ENCODE data around the gene SLC35E4.
"Not testable (repeated sequence)": the region's sequence is repeated elsewhere in the genome, so short reads cannot be mapped to it uniquely, and the experiment has no call there.

Gene SLC35E4

GRCh38 chr22:30612789-30613188, 22.8 kb upstream of the SLC35E4 start:
- H3K27me3 ChIP-seq (ENCODE audit: control insufficient read depth, insufficient read depth, low read length) = no peaks in the 10 kb centered on the region
- H3K9me3 ChIP-seq (ENCODE audit: control insufficient read depth, insufficient read depth, low read depth, low read length) = no peaks in the 10 kb centered on the region
- no peak overlapping the region for H3K9ac ChIP-seq (ENCODE audit: low read length)
- H3K36me3 ChIP-seq (ENCODE audit: control insufficient read depth, insufficient read depth, low read length) = peaks cover 60% of the 10 kb centered on the region
- no peak overlapping the region for H3K4me3 ChIP-seq (ENCODE audit: low read depth, low read length)
- no peak overlapping the region for H3K27ac ChIP-seq (ENCODE audit: low read depth, low read length)
- peaks cover 23% of the 10 kb centered on the region for H3K4me1 ChIP-seq (ENCODE audit: control insufficient read depth, insufficient read depth, low read length)

DNA sequence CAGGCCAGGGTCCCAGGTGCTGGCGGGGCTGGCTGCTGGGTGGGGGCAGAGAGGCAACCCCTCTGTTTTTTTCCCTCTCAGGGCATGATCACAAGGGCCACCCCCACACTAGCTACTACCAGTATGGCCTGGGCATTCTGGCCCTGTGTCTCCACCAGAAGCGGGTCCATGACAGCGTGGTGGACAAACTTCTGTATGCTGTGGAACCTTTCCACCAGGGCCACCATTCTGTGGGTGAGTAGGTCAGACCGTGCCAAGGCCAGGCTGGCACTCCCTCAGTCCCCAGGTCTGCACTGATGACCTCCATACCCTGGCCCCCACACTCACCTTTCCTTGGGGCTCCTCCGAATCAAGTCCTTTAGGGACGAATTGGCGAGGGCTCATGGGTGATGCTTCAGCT, 21.3 kb upstream of the SLC35E4 start:
- H3K27ac ChIP-seq (ENCODE audit: low read depth, low read length) = no peak overlapping the region
- H3K4me3 ChIP-seq (ENCODE audit: low read depth, low read length) = no peak overlapping the region
- no peaks in the 10 kb centered on the region for H3K9me3 ChIP-seq (ENCODE audit: control insufficient read depth, insufficient read depth, low read depth, low read length)
- no peak overlapping the region for H3K9ac ChIP-seq (ENCODE audit: low read length)
- peaks cover 9% of the 10 kb centered on the region for H3K4me1 ChIP-seq (ENCODE audit: control insufficient read depth, insufficient read depth, low read length)
- H3K36me3 ChIP-seq (ENCODE audit: control insufficient read depth, insufficient read depth, low read length) = peaks cover 70% of the 10 kb centered on the region
- no peaks in the 10 kb centered on the region for H3K27me3 ChIP-seq (ENCODE audit: control insufficient read depth, insufficient read depth, low read length)

DNA sequence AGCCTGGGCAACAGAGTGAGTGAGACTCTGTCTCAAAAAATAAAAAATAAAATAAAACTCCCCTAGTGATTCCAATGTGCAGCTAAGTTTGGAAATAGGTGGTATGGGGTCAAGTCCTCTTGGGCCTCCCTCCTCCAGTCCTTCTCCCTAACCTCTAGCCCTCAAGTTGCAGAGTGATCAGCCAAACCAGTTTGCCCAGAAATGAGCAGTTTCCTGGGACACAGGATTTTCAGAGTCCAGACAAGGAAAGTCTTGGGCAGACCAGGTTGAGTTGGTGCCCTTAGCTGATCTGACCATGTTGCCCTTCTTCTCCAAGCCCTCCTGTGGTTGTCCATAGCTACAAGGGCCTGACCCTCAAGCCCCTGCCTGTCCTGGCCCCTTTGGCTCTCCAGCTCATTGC, 20.7 kb upstream of the SLC35E4 start:
- no peak overlapping the region for H3K27ac ChIP-seq (ENCODE audit: low read depth, low read length)

GRCh38 chr22:30615543-30615954, 20.0 kb upstream of the SLC35E4 start:
- Histone ChIP-seq H3K4me3 (ENCODE audit: low read depth, low read length) (no peak overlapping the region), H3K4me1 (ENCODE audit: control insufficient read depth, insufficient read depth, low read length) (no peaks in the 10 kb centered on the region), H3K9me3 (ENCODE audit: control insufficient read depth, insufficient read depth, low read depth, low read length) (no peaks in the 10 kb centered on the region), H3K27me3 (ENCODE audit: control insufficient read depth, insufficient read depth, low read length) (no peaks in the 10 kb centered on the region), H3K9ac (ENCODE audit: low read length) (no peak overlapping the region), H3K36me3 (ENCODE audit: control insufficient read depth, insufficient read depth, low read length) (peaks cover 75% of the 10 kb centered on the region), H3K27ac (ENCODE audit: low read depth, low read length) (no peak overlapping the region)

More for the DNA sequence above, 20.7 kb upstream of the SLC35E4 start:
- Histone ChIP-seq H3K27me3 (ENCODE audit: control insufficient read depth, insufficient read depth, low read length) (no peaks in the 10 kb centered on the region), H3K9ac (ENCODE audit: low read length) (no peak overlapping the region), H3K4me3 (ENCODE audit: low read depth, low read length) (no peak overlapping the region), H3K9me3 (ENCODE audit: control insufficient read depth, insufficient read depth, low read depth, low read length) (no peaks in the 10 kb centered on the region), H3K36me3 (ENCODE audit: control insufficient read depth, insufficient read depth, low read length) (peaks cover 74% of the 10 kb centered on the region), H3K4me1 (ENCODE audit: control insufficient read depth, insufficient read depth, low read length) (peaks cover 3% of the 10 kb centered on the region; the same call in 1 of the 2 replicates)

- Histone ChIP-seq H3K9me3 (ENCODE audit: control insufficient read depth, insufficient read depth, low read depth, low read length) (no peaks in the 10 kb centered on the region), H3K36me3 (ENCODE audit: control insufficient read depth, insufficient read depth, low read length) (peaks cover 74% of the 10 kb centered on the region), H3K9ac (ENCODE audit: low read length) (no peak overlapping the region), H3K4me1 (ENCODE audit: control insufficient read depth, insufficient read depth, low read length) (no peaks in the 10 kb centered on the region), H3K27me3 (ENCODE audit: control insufficient read depth, insufficient read depth, low read length) (no peaks in the 10 kb centered on the region), H3K4me3 (ENCODE audit: low read depth, low read length) (no peak overlapping the region), H3K27ac (ENCODE audit: low read depth, low read length) (no peak overlapping the region)
Measured at GRCh38 chr22:30617819-30618218, 17.8 kb upstream of the SLC35E4 start.

GRCh38 chr22:30619909-30620308, 15.7 kb upstream of the SLC35E4 start:
- not testable (repeated sequence) for H3K27me3 ChIP-seq (ENCODE audit: control insufficient read depth, insufficient read depth, low read length)
- peaks cover 63% of the 10 kb centered on the region for H3K36me3 ChIP-seq (ENCODE audit: control insufficient read depth, insufficient read depth, low read length)

GRCh38 chr22:30626413-30626812, 9.2 kb upstream of the SLC35E4 start:
- Histone ChIP-seq H3K4me1 (ENCODE audit: control insufficient read depth, insufficient read depth, low read length) (no peaks in the 10 kb centered on the region), H3K9me3 (ENCODE audit: control insufficient read depth, insufficient read depth, low read depth, low read length) (0 out of 2 replicates have a peak, but pooled peaks cover 4% of the 10 kb centered on the region), H3K27me3 (ENCODE audit: control insufficient read depth, insufficient read depth, low read length) (no peaks in the 10 kb centered on the region), H3K4me3 (ENCODE audit: low read depth, low read length) (no peak overlapping the region), H3K36me3 (ENCODE audit: control insufficient read depth, insufficient read depth, low read length) (peaks cover 25% of the 10 kb centered on the region), H3K27ac (ENCODE audit: low read depth, low read length) (no peak overlapping the region), H3K9ac (ENCODE audit: low read length) (no peak overlapping the region)

More at GRCh38 chr22:30619909-30620308, 15.7 kb upstream of the SLC35E4 start:
- not testable (repeated sequence) for H3K4me1 ChIP-seq (ENCODE audit: control insufficient read depth, insufficient read depth, low read length); H3K9ac ChIP-seq (ENCODE audit: low read length); H3K27ac ChIP-seq (ENCODE audit: low read depth, low read length); H3K4me3 ChIP-seq (ENCODE audit: low read depth, low read length); H3K9me3 ChIP-seq (ENCODE audit: control insufficient read depth, insufficient read depth, low read depth, low read length)

DNA sequence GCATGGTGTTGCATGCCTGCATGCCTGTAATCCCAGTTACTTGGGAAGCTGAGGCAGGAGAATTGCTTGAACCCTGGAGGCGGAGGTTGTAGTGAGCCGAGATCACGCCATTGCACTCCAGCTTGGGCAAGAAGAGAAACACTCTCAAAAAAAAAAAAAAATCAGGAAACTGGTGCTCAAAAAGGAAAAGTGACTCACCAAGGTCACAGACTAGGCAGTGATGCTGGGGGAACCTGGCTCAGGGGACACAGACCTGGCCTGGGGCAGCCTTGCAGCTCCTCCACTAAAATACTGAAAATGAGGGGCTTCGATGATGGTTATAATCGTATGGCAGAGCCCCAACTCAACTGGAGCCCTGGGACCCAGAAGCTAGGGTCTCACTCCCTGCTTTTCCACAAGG, 8.1 kb upstream of the SLC35E4 start:
- Histone ChIP-seq H3K4me3 (ENCODE audit: low read depth, low read length) (no peak overlapping the region), H3K9me3 (ENCODE audit: control insufficient read depth, insufficient read depth, low read depth, low read length) (0 out of 2 replicates have a peak, but pooled peaks cover 4% of the 10 kb centered on the region), H3K9ac (ENCODE audit: low read length) (no peak overlapping the region), H3K4me1 (ENCODE audit: control insufficient read depth, insufficient read depth, low read length) (no peaks in the 10 kb centered on the region), H3K36me3 (ENCODE audit: control insufficient read depth, insufficient read depth, low read length) (peaks cover 18% of the 10 kb centered on the region), H3K27ac (ENCODE audit: low read depth, low read length) (no peak overlapping the region), H3K27me3 (ENCODE audit: control insufficient read depth, insufficient read depth, low read length) (no peaks in the 10 kb centered on the region)

- Histone ChIP-seq H3K27me3 (ENCODE audit: control insufficient read depth, insufficient read depth, low read length) (no peaks in the 10 kb centered on the region), H3K4me3 (ENCODE audit: low read depth, low read length) (no peak overlapping the region), H3K36me3 (ENCODE audit: control insufficient read depth, insufficient read depth, low read length) (peaks cover 10% of the 10 kb centered on the region), H3K4me1 (ENCODE audit: control insufficient read depth, insufficient read depth, low read length) (no peaks in the 10 kb centered on the region), H3K9ac (ENCODE audit: low read length) (no peak overlapping the region), H3K9me3 (ENCODE audit: control insufficient read depth, insufficient read depth, low read depth, low read length) (0 out of 2 replicates have a peak, but pooled peaks cover 4% of the 10 kb centered on the region), H3K27ac (ENCODE audit: low read depth, low read length) (no peak overlapping the region)
Measured at GRCh38 chr22:30628491-30628890, 7.1 kb upstream of the SLC35E4 start.

DNA sequence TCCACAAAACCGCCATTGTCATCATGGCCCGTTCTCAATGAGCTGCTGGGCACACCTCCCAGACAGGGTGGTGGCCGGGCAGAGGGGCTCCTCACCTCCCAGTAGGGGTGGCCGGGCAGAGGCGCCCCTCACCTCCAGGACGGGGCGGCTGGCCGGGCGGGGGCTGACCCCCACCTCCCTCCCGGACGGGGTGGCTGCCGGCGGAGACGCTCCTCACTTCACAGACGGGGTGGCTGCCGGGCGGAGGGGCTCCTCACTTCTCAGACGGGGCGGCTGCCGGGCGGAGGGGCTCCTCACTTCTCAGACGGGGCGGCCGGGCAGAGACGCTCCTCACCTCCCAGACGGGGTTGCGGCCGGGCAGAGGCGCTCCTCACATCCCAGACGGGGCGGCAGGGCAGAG, 4.1 kb upstream of the SLC35E4 start:
- not testable (repeated sequence) for H3K9me3 ChIP-seq (ENCODE audit: control insufficient read depth, insufficient read depth, low read depth, low read length); H3K9ac ChIP-seq (ENCODE audit: low read length); H3K36me3 ChIP-seq (ENCODE audit: control insufficient read depth, insufficient read depth, low read length); H3K27me3 ChIP-seq (ENCODE audit: control insufficient read depth, insufficient read depth, low read length); H3K4me3 ChIP-seq (ENCODE audit: low read depth, low read length); H3K27ac ChIP-seq (ENCODE audit: low read depth, low read length)
- H3K4me1 ChIP-seq (ENCODE audit: control insufficient read depth, insufficient read depth, low read length) = peaks cover 10% of the 10 kb centered on the region

DNA sequence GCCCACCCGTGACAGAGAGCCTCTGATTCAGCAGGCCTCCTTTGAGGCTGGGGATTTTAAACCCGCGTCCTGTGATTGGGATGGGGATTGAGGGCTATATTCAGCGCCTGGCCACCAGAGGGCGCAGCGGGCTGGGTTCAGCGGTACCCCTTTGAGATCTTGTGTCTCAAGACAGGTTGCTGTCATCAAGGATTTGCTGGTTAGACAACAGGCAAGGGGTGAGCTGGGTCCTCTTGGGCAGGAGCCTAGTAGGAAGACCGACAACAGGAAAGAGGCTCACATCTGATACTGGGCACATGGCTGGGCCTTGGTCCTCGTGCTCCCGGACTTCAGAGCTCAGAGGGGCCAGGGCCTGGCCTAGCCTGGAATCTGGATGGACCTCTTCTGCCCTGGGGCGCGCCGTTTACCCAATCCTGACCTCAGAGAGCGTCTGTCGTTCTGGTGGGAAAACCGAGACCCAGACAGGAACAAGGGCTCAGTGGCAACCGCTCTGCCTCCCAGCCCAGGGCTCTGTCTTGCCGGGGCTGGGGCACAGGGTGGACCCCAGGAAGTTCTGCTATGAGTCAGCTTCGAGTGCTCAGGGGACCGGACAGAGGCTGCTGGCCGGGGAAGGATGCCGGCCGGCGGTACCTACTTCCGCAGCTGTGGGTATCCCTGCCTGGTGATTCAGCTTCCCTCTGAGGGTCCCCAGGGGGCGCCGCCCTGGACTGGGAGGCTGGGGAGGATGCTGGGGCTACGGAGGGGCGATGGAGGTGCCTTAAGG, 929 bp upstream of the SLC35E4 start:
- H3K9me3 ChIP-seq (ENCODE audit: control insufficient read depth, insufficient read depth, low read depth, low read length) = peaks cover 6% of the 10 kb centered on the region; the same call in 1 of the 2 replicates
- peaks cover 13% of the 10 kb centered on the region for H3K4me1 ChIP-seq (ENCODE audit: control insufficient read depth, insufficient read depth, low read length)
- peak overlapping the region; percentile 13 for H3K9ac ChIP-seq (ENCODE audit: low read length)
- H3K27ac ChIP-seq (ENCODE audit: low read depth, low read length) = no peak overlapping the region
- H3K27me3 ChIP-seq (ENCODE audit: control insufficient read depth, insufficient read depth, low read length) = peaks cover 7% of the 10 kb centered on the region; the same call in 1 of the 2 replicates
- H3K4me3 ChIP-seq (ENCODE audit: low read depth, low read length) = peak overlapping the region; percentile 66
- no peaks in the 10 kb centered on the region for H3K36me3 ChIP-seq (ENCODE audit: control insufficient read depth, insufficient read depth, low read length)
